ENCODE data around the gene ASAP2. TPM values are rescaled to one million over a fixed set of nuclear protein-coding genes. Genes with fewer than 3 reads are reported as not detected.

ASAP2 gene
- polyA plus RNA-seq, 1 donor from 2014 or later, result 41.0 TPM

- H3K4me2 ChIP-seq (ENCODE audit: low read length), result no peak overlapping the region
- H3K79me2 ChIP-seq (replicated peaks; ENCODE audit: insufficient read depth, low read length), result peaks cover 46% of the 10 kb centered on the region
Observed at GRCh38 chr2:9250091-9250490, 43.5 kb downstream of the ASAP2 start.

GRCh38 chr2:9250498-9251153 lies 44.0 kb downstream of the ASAP2 start:
- Histone ChIP-seq H3F3A (ENCODE audit: insufficient read depth, low read length, poor library complexity, severe bottlenecking) (no peaks in the 10 kb centered on the region), H2AFZ (ENCODE audit: low read depth, low read length) (no peak overlapping the region), H3K36me3 (ENCODE audit: insufficient read depth, low read length) (no peaks in the 10 kb centered on the region), H3K27ac (ENCODE audit: low read length) (no peak overlapping the region), H3K9me3 (ENCODE audit: low read length) (no peaks in the 10 kb centered on the region), H3K4me3 (ENCODE audit: low read length) (no peak overlapping the region), H3K9ac (ENCODE audit: low read length) (no peak overlapping the region), H4K20me1 (ENCODE audit: insufficient read depth) (no peaks in the 10 kb centered on the region), H3K4me2 (ENCODE audit: low read length) (no peak overlapping the region), H3K27me3 (ENCODE audit: insufficient read depth, low read depth, low read length) (no peaks in the 10 kb centered on the region), H3K9me2 (ENCODE audit: insufficient read depth, low read length) (no peaks in the 10 kb centered on the region), H3K79me2 (replicated peaks; ENCODE audit: insufficient read depth, low read length) (peaks cover 45% of the 10 kb centered on the region)
- TF ChIP-seq RAD21 (conservative IDR thresholded peaks at IDR 0.05), result no peak
- no peak for TF ChIP-seq CTCF (IDR thresholded peaks at IDR 0.05; ENCODE audit: poor library complexity, severe bottlenecking)
- TF ChIP-seq POLR2AphosphoS5 (IDR thresholded peaks at IDR 0.05), result no peak
- no peak for TF ChIP-seq SMC3 (conservative IDR thresholded peaks at IDR 0.05; ENCODE audit: poor library complexity)

More at GRCh38 chr2:9250091-9250490, 43.5 kb downstream of the ASAP2 start:
- no peaks in the 10 kb centered on the region for H3K9me2 ChIP-seq (ENCODE audit: insufficient read depth, low read length)
- H3K27ac ChIP-seq (ENCODE audit: low read length), result no peak overlapping the region
- H3K36me3 ChIP-seq (ENCODE audit: insufficient read depth, low read length), result no peaks in the 10 kb centered on the region
- H2AFZ ChIP-seq (ENCODE audit: low read depth, low read length), result no peak overlapping the region
- H3K4me3 ChIP-seq (ENCODE audit: low read length), result no peak overlapping the region
- H3K9me3 ChIP-seq (ENCODE audit: low read length), result no peaks in the 10 kb centered on the region
- no peak overlapping the region for H3K9ac ChIP-seq (ENCODE audit: low read length)
- H3F3A ChIP-seq (ENCODE audit: insufficient read depth, low read length, poor library complexity, severe bottlenecking), result no peaks in the 10 kb centered on the region
- H4K20me1 ChIP-seq (ENCODE audit: insufficient read depth), result no peaks in the 10 kb centered on the region
- TF ChIP-seq EZH2 (IDR thresholded peaks at IDR 0.05; ENCODE audit: borderline replicate concordance, insufficient read depth, low read length, poor library complexity, severe bottlenecking) (no peak), EP300 (conservative IDR thresholded peaks at IDR 0.05; ENCODE audit: poor library complexity, severe bottlenecking) (no peak), SMC3 (conservative IDR thresholded peaks at IDR 0.05; ENCODE audit: poor library complexity) (no peak), TAF1 (IDR thresholded peaks at IDR 0.05; ENCODE audit: low read depth) (no peak), MXI1 (conservative IDR thresholded peaks at IDR 0.05; ENCODE audit: poor library complexity, severe bottlenecking) (no peak), RAD21 (conservative IDR thresholded peaks at IDR 0.05) (no peak)
- no peaks in the 10 kb centered on the region for H3K27me3 ChIP-seq (ENCODE audit: insufficient read depth, low read depth, low read length)

- H2AFZ ChIP-seq (ENCODE audit: low read depth, low read length), result no peak overlapping the region
- H3K9ac ChIP-seq (ENCODE audit: low read length), result no peak overlapping the region
- no peaks in the 10 kb centered on the region for H3K9me2 ChIP-seq (ENCODE audit: insufficient read depth, low read length)
- no peaks in the 10 kb centered on the region for H3K36me3 ChIP-seq (ENCODE audit: insufficient read depth, low read length)
- H3K4me3 ChIP-seq (ENCODE audit: low read length), result no peak overlapping the region
- no peaks in the 10 kb centered on the region for H4K20me1 ChIP-seq (ENCODE audit: insufficient read depth)
- H3F3A ChIP-seq (ENCODE audit: insufficient read depth, low read length, poor library complexity, severe bottlenecking), result no peaks in the 10 kb centered on the region
- H3K9me3 ChIP-seq (ENCODE audit: low read length), result no peaks in the 10 kb centered on the region
- TF ChIP-seq REST (IDR thresholded peaks at IDR 0.05; ENCODE audit: borderline replicate concordance) (no peak), MXI1 (conservative IDR thresholded peaks at IDR 0.05; ENCODE audit: poor library complexity, severe bottlenecking) (no peak), SMC3 (conservative IDR thresholded peaks at IDR 0.05; ENCODE audit: poor library complexity) (no peak)
- H3K27me3 ChIP-seq (ENCODE audit: insufficient read depth, low read depth, low read length), result no peaks in the 10 kb centered on the region
- H3K4me2 ChIP-seq (ENCODE audit: low read length), result no peak overlapping the region
- no peak overlapping the region for H3K27ac ChIP-seq (ENCODE audit: low read length)
- peaks cover 46% of the 10 kb centered on the region for H3K79me2 ChIP-seq (replicated peaks; ENCODE audit: insufficient read depth, low read length)
Observed at GRCh38 chr2:9251154-9252001, 44.8 kb downstream of the ASAP2 start.
